ENCODE measurements around the gene PSAP.

DNA sequence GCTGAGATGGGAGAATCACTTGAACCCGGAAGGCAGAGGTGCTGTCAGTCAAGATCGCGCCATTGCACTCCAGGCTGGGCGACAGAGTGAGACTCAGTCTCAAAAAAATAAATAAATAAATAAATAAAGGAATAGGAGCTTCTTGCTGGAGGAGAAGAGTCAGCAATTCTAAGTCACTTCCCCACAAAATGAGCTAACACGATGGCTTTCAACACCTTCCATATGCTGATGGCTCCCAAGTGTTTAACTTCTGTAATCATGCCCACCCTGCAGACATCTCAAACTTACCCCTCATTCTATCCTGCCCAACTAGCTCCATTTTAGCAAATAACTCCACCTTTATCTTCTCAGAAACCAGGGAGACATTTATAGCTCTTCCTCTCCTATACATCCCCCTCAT, 21.2 kb downstream of the PSAP start:
- TF ChIP-seq, protein P1, sequence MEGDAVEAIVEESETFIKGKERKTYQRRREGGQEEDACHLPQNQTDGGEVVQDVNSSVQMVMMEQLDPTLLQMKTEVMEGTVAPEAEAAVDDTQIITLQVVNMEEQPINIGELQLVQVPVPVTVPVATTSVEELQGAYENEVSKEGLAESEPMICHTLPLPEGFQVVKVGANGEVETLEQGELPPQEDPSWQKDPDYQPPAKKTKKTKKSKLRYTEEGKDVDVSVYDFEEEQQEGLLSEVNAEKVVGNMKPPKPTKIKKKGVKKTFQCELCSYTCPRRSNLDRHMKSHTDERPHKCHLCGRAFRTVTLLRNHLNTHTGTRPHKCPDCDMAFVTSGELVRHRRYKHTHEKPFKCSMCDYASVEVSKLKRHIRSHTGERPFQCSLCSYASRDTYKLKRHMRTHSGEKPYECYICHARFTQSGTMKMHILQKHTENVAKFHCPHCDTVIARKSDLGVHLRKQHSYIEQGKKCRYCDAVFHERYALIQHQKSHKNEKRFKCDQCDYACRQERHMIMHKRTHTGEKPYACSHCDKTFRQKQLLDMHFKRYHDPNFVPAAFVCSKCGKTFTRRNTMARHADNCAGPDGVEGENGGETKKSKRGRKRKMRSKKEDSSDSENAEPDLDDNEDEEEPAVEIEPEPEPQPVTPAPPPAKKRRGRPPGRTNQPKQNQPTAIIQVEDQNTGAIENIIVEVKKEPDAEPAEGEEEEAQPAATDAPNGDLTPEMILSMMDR (IDR thresholded peaks at IDR 0.05) = no peak
- no peak for TF ChIP-seq POLR2A (IDR thresholded peaks at IDR 0.05)
